ENCODE measurements around the gene DDX3X. TPM values are rescaled to one million over a fixed set of nuclear protein-coding genes. Genes with fewer than 3 reads are reported as not detected.
"Not testable (repeated sequence)": the region's sequence is repeated elsewhere in the genome, so short reads cannot be mapped to it uniquely, and the experiment has no call there.

The DDX3X gene
- total RNA-seq, 4 donors from 2014 or later: 161 to 383 (median 228) TPM

DNA sequence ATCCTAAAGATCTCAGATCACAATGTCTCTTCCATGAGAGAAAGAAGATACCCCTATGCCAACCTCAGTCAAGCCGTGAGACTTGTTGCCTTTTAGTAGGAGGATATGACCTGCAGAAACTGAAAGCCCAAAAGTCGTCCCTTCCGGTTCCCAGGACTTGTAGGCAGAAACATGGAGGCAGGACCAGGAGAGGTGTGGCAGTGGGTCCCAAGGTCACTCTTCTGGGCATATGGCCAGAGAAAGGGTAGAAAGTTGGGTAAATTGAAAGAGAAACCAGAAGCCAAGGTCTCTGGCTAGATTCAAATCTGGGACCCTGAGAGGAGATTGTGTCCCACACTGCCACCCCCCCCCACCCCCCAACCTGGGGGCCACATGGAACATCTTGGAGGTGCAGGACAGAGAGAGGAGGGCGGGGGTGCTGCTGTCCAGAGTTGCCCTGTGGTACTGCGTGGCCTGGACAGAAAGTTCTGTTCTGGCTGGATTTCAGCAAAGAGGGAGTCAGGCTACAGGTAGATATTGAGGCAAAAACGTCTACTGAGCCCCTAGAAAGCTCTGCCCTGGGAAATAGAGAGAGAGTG lies 55.4 kb downstream of the DDX3X start:
- Histone ChIP-seq H3K27me3 (no peaks in the 10 kb centered on the region), H3K36me3 (no peaks in the 10 kb centered on the region), H3K4me3 (no peak overlapping the region), H3K4me1 (no peaks in the 10 kb centered on the region), H3K27ac (no peak overlapping the region), H3K9me3 (no peaks in the 10 kb centered on the region)
- TF ChIP-seq EP300 (IDR thresholded peaks at IDR 0.05): no peak
- TF ChIP-seq POLR2AphosphoS5 (IDR thresholded peaks at IDR 0.05): no peak
- TF ChIP-seq POLR2A (IDR thresholded peaks at IDR 0.05): no peak
- TF ChIP-seq, protein P1, sequence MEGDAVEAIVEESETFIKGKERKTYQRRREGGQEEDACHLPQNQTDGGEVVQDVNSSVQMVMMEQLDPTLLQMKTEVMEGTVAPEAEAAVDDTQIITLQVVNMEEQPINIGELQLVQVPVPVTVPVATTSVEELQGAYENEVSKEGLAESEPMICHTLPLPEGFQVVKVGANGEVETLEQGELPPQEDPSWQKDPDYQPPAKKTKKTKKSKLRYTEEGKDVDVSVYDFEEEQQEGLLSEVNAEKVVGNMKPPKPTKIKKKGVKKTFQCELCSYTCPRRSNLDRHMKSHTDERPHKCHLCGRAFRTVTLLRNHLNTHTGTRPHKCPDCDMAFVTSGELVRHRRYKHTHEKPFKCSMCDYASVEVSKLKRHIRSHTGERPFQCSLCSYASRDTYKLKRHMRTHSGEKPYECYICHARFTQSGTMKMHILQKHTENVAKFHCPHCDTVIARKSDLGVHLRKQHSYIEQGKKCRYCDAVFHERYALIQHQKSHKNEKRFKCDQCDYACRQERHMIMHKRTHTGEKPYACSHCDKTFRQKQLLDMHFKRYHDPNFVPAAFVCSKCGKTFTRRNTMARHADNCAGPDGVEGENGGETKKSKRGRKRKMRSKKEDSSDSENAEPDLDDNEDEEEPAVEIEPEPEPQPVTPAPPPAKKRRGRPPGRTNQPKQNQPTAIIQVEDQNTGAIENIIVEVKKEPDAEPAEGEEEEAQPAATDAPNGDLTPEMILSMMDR (IDR thresholded peaks at IDR 0.05): no peak
- DNase-seq (ENCODE audit: low spot score in 2 of 2): no peak
- 77% methylated on average over 6 of the region's 6 CpGs for WGBS

DNA sequence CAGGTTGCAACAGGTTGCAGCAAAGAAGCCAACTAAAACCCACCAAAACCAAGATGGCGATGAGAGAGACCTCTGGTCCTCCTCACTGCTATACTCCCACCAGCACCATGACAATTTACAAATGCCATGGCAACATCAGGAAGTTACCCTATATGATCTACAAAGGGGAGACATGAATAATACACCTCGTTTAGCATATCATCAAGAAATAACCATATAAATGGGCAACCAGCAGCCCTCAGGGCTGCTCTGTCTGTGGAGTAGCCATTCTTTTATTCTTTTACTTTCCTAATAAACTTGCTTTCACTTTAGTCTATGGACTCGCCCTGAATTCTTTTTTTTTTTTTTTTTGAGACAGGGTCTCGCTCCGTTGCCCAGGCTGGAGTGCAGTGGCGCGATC lies 56.6 kb downstream of the DDX3X start:
- not testable (repeated sequence) for H3K9me3 ChIP-seq; H3K27me3 ChIP-seq; H3K36me3 ChIP-seq; H3K4me1 ChIP-seq; DNase-seq (ENCODE audit: low spot score in 2 of 2); H3K27ac ChIP-seq; H3K4me3 ChIP-seq
- WGBS: 83% methylated on average over 7 of the region's 7 CpGs

DNA sequence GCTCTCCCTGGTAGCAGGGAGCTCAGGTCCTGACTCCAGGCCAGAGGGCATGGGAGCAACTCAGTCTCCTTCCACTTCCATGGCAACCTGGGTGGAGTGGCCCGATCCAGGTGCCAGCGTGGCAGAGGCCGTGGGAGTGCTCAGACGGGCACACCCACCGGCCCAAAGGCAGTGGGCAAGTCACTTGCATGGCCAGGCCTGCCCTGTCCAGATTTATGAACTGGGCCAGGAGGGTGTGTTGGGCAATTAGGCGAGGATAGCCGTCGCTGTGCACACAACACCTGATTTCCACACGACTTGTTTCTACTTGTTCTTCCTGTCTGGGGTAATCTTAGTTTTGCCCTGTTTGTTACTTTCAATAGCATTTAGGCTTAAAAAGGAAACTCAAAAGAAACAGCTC lies 57.6 kb downstream of the DDX3X start:
- Histone ChIP-seq H3K4me1 (no peaks in the 10 kb centered on the region), H3K9me3 (no peaks in the 10 kb centered on the region), H3K36me3 (no peaks in the 10 kb centered on the region), H3K4me3 (no peak overlapping the region), H3K27ac (no peak overlapping the region), H3K27me3 (no peaks in the 10 kb centered on the region)
- TF ChIP-seq, protein P1 (IDR thresholded peaks at IDR 0.05): no peak
- TF ChIP-seq POLR2A (IDR thresholded peaks at IDR 0.05) (no peak), POLR2AphosphoS5 (IDR thresholded peaks at IDR 0.05) (no peak), EP300 (IDR thresholded peaks at IDR 0.05) (no peak)
- 45% methylated on average over 7 of the region's 9 CpGs for WGBS
- no peak for DNase-seq (ENCODE audit: low spot score in 2 of 2)

DNA sequence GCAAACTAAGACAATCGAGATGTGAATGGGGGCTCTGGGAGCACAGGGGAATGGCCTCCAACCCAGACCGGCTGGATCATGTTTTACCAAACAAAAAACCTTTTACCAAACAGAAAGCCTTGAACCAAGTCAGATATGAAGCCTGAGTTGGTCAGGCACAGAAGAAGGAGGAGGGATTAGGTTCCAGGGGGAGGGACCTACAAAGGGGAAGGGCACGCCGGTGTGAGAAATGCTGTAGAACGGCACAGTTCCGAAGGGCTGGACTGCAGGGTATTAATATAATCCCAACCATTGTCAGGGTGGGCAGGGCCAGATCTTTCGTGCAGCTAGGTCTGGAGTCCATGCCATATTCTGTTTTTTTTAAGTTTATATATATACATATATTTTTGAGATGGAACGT lies 60.3 kb downstream of the DDX3X start:
- Histone ChIP-seq H3K27ac (no peak overlapping the region), H3K36me3 (no peaks in the 10 kb centered on the region), H3K27me3 (no peaks in the 10 kb centered on the region), H3K4me1 (no peaks in the 10 kb centered on the region), H3K9me3 (no peaks in the 10 kb centered on the region), H3K4me3 (no peak overlapping the region)
- DNase-seq (ENCODE audit: low spot score in 2 of 2): no peak
- 86% methylated on average over 8 of the region's 8 CpGs for WGBS
- no peak for TF ChIP-seq EP300 (IDR thresholded peaks at IDR 0.05)
- no peak for TF ChIP-seq POLR2A (IDR thresholded peaks at IDR 0.05)
- TF ChIP-seq POLR2AphosphoS5 (IDR thresholded peaks at IDR 0.05): no peak
- TF ChIP-seq, protein P1 (IDR thresholded peaks at IDR 0.05): no peak

DNA sequence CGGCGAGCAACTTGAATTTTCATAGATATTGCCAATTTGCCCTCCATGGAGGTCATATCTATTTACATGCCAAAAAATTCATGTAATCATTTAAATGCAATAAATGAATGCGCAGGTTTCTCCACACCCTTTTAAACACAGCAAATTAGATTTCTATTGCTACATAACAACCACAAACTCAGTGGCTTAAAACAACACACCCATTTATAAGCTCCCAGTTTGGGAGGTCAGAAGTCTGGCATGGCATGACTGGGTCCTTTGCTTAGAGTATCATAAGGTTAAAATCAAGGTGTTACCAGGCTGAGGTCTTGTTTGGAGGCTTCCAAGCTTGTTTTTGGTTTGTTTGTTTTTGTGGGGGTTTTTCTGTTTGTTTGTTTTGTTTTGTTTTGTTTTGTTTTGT lies 63.3 kb downstream of the DDX3X start:
- H3K4me1 ChIP-seq: no peaks in the 10 kb centered on the region
- TF ChIP-seq, protein P1 (IDR thresholded peaks at IDR 0.05): no peak
- no peak for TF ChIP-seq POLR2A (IDR thresholded peaks at IDR 0.05)
- no peak for TF ChIP-seq EP300 (IDR thresholded peaks at IDR 0.05)
- TF ChIP-seq POLR2AphosphoS5 (IDR thresholded peaks at IDR 0.05): no peak
- H3K4me3 ChIP-seq: no peak overlapping the region
- no peaks in the 10 kb centered on the region for H3K9me3 ChIP-seq
- H3K27me3 ChIP-seq: no peaks in the 10 kb centered on the region
- no peak overlapping the region for H3K27ac ChIP-seq
- H3K36me3 ChIP-seq: no peaks in the 10 kb centered on the region
- WGBS: 84% methylated on average over 3 of the region's 3 CpGs
- no peak for DNase-seq (ENCODE audit: low spot score in 2 of 2)

DNA sequence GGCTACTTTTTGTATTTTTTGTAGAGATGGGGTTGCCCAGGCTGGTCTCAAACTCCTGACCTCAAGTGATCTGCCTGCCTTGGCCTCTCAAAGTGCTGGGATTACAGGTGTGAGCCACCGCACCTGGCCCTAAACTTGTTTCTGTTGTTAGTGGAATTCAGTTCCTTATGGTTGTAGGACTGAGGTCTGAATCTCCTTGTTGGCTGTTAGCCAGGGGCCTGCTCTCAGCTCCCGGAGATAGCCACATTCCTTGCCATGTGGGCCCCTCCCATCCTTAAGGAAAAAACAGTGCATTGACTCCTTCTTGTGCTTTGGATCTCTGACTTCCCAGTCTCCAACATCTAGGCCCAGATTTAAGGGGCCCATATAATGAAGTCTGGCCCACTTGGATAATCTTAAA lies 63.8 kb downstream of the DDX3X start:
- Histone ChIP-seq H3K27ac (no peak overlapping the region), H3K4me1 (no peaks in the 10 kb centered on the region), H3K4me3 (no peak overlapping the region), H3K36me3 (no peaks in the 10 kb centered on the region), H3K9me3 (no peaks in the 10 kb centered on the region), H3K27me3 (no peaks in the 10 kb centered on the region)
- no peak for DNase-seq (ENCODE audit: low spot score in 2 of 2)
- WGBS: 59% methylated on average over 2 of the region's 2 CpGs
- TF ChIP-seq, protein P1 (IDR thresholded peaks at IDR 0.05): no peak
- no peak for TF ChIP-seq POLR2A (IDR thresholded peaks at IDR 0.05)
- no peak for TF ChIP-seq EP300 (IDR thresholded peaks at IDR 0.05)
- TF ChIP-seq POLR2AphosphoS5 (IDR thresholded peaks at IDR 0.05): no peak

DNA sequence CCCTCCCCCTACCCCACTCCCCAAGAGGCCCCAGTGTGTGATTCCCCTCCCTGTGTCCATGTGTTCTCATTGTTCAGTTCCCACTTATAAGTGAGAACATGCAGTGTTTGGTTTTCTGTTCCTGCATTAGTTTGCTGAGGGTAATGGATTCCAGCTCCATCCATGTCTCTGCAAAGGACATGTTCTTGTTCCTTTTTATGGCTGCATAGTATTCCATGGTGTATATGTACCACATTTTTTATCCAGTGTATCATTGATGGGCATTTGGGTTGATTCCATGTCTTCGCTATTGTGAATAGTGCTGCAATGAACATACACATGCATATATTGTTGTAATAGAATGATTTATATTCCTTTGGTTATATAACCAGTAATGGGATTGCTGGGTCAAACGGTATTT lies 68.6 kb downstream of the DDX3X start:
- not testable (repeated sequence) for DNase-seq (ENCODE audit: low spot score in 2 of 2); H3K9me3 ChIP-seq; H3K4me3 ChIP-seq; H3K27ac ChIP-seq; H3K27me3 ChIP-seq; H3K4me1 ChIP-seq; H3K36me3 ChIP-seq
- 91% methylated on average over 2 of the region's 2 CpGs for WGBS

Measured in suprapubic skin (tissue), 4 donors.